MCF 10A (cell line): ENCODE data around the gene HSCB. TPM values are rescaled to one million over a fixed set of nuclear protein-coding genes. Genes with fewer than 3 reads are reported as not detected.
"Not testable (repeated sequence)": the region's sequence is repeated elsewhere in the genome, so short reads cannot be mapped to it uniquely, and the experiment has no call there.

Experiments used
- Bru-seq: library from RNA; stranded (reverse); fragments of 400-500 nt; gene quantifications from one replicate; lab custom pipeline; 2021; lab: Mats Ljungman, UMichigan
- BruChase-seq, 2 experiments: library from RNA; stranded (reverse); fragments of 400-500 nt; gene quantifications; one replicate each; lab custom pipeline; 2021; lab: Mats Ljungman, UMichigan
- BruUV-seq: library from RNA; stranded (reverse); fragments of 400-500 nt; replicated peaks from 2 replicates; lab custom pipeline; 2021; lab: Mats Ljungman, UMichigan
- CTCF ChIA-PET: fragments of 300-600 bp; sonication (Branson Sonifier 250); formaldehyde crosslinking; extraction: SDS; loops from one replicate; lab custom pipeline; 2021; ENCODE audit warnings: antibody characterized with exemption, inconsistent platforms; lab: Yijun Ruan, JAX
- POLR2A ChIA-PET: fragments of 300-600, 350-650 bp; sonication (Branson Sonifier 250); formaldehyde crosslinking; extraction: SDS; loops from one replicate; lab custom pipeline; 2020; ENCODE audit warnings: antibody characterized with exemption, inconsistent platforms; lab: Yijun Ruan, JAX
- DNase-seq: peaks from one replicate; pipeline ENCODE4 v3.0.0-alpha.2; 2018; ENCODE audit not compliant: unreplicated experiment
- H3K27ac Mint-ChIP-seq: one replicate; pipeline ENCODE4 v1.8.0; 2022; ENCODE audit warnings: mild to moderate bottlenecking, low read depth, mixed read lengths; ENCODE audit not compliant: unreplicated experiment
- H3K27me3 Mint-ChIP-seq: one replicate; pipeline ENCODE4 v1.8.0; 2022; ENCODE audit warnings: mixed read lengths; ENCODE audit not compliant: insufficient read depth, unreplicated experiment
- H3K36me3 Mint-ChIP-seq: one replicate; pipeline ENCODE4 v1.8.0; 2022; ENCODE audit warnings: mild to moderate bottlenecking, moderate library complexity, mixed read lengths; ENCODE audit not compliant: insufficient read depth, unreplicated experiment
- H3K4me1 Mint-ChIP-seq: one replicate; pipeline ENCODE4 v1.8.0; 2022; ENCODE audit warnings: mixed read lengths; ENCODE audit not compliant: insufficient read depth, unreplicated experiment
- H3K4me3 Mint-ChIP-seq: one replicate; pipeline ENCODE4 v1.8.0; 2022; ENCODE audit warnings: mild to moderate bottlenecking, moderate library complexity, mixed read lengths; ENCODE audit not compliant: unreplicated experiment
- H3K9me3 Mint-ChIP-seq: one replicate; pipeline ENCODE4 v1.8.0; 2022; ENCODE audit warnings: mixed read lengths; ENCODE audit not compliant: unreplicated experiment
- CTCF ChIP-seq: fragments of 200-600 bp; IDR thresholded peaks from one replicate; pipeline ENCODE4 v1.8.0; 2022; ENCODE audit warnings: antibody characterized with exemption, mild to moderate bottlenecking; ENCODE audit not compliant: unreplicated experiment
- intact Hi-C: fragments of 100-400 bp; cut with micrococcal nuclease; formaldehyde crosslinking; loops from 2 replicates; pipeline ENCODE4 v1.14.1; 2022
- long read RNA-seq: library from polyadenylated mRNA; stranded (forward); transcript quantifications from one replicate; pipeline ENCODE4 v2.0.0, GENCODE V29; 2022
- total RNA-seq: library from RNA; stranded (reverse); gene quantifications from 2 replicates; pipeline ENCODE4 v1.2.3, GENCODE V29; 2022

Gene HSCB
- total RNA-seq = 19.3 and 24.7 TPM in 2 replicates
- Bru-seq, nascent RNA = percentile 70 among the genes with signal in this experiment
- percentile 66 among the genes with signal in this experiment for BruChase-seq, experiment 1, labeled RNA remaining after a 6-hour chase
- BruChase-seq, experiment 2, labeled RNA remaining after a 2-hour chase = percentile 70 among the genes with signal in this experiment
- long read RNA-seq, transcript HSCB-201 (6 exons, 1,114 nt) = major isoform, 23 of 33 reads
- long read RNA-seq, partial matches to known transcripts = 2 of 33 reads
- long read RNA-seq, other reads (novel, unspliced or antisense) = 6 of 33 reads

- intact Hi-C loops = loop anchor here (1.0 to 2.0 kb wide), 3 partner anchors 29 to 142 kb away; no protein-coding TSS in a partner anchor
These were observed at the start of gene HSCB, which contains the start of gene CHEK2 for GRCh38 chr22:28741785-28742561. Gene HSCB, plus strand, starts transcription at chr22:28742039. Its CDS starts 57 bp downstream, at chr22:28742096. Gene CHEK2, minus strand, starts transcription at chr22:28741820. Its CDS starts 7,099 bp downstream, at chr22:28734721.

GRCh38 chr22:28693041-28693760, 48.6 kb upstream of the HSCB start:
- H3K4me1 Mint-ChIP-seq, H3K9me3 Mint-ChIP-seq, intact Hi-C loops, POLR2A ChIA-PET, BruUV-seq, H3K27ac Mint-ChIP-seq, DNase-seq, H3K4me3 Mint-ChIP-seq, H3K27me3 Mint-ChIP-seq: not testable (repeated sequence)
- CTCF ChIA-PET = interaction anchor here (0.6 kb wide), 1 partner anchor 136 kb away, joined by 3 read pairs; no protein-coding TSS in a partner anchor
- H3K36me3 Mint-ChIP-seq = peaks cover 30% of the 10 kb centered on the region

More at GRCh38 chr22:28741785-28742561, at the start of gene HSCB, which contains the start of gene CHEK2:
- TF ChIP-seq CTCF = no peak
- peak; percentile 99 for DNase-seq
- no TSS peak for BruUV-seq
- CTCF ChIA-PET = no interaction called here
- Mint-ChIP-seq H3K4me3 (peak within 1 kb of the TSS; percentile 93), H3K27ac (peak within 1 kb of the TSS; percentile 92), H3K4me1 (peaks cover 15% of the 10 kb centered on the region), H3K27me3 (no peaks in the 10 kb centered on the region), H3K9me3 (no peaks in the 10 kb centered on the region), H3K36me3 (peaks cover 37% of the 10 kb centered on the region)
- POLR2A ChIA-PET = interaction anchor here (0.7 to 5.5 kb wide), 10 partner anchors 9 to 209 kb away, joined by 3 to 47 read pairs (median 5); partner anchors contain the start of genes CCDC117 and XBP1

- CTCF ChIA-PET = interaction anchor here (0.7 kb wide), 1 partner anchor 78 kb away, joined by 3 read pairs; no protein-coding TSS in a partner anchor
- POLR2A ChIA-PET = no interaction called here
- H3K9me3 Mint-ChIP-seq = no peaks in the 10 kb centered on the region
These were observed 38.9 kb upstream of the HSCB start for GRCh38 chr22:28702891-28703290.

More at GRCh38 chr22:28702891-28703290, 38.9 kb upstream of the HSCB start:
- no peak for DNase-seq
- H3K4me3 Mint-ChIP-seq = no peak overlapping the region
- no peaks in the 10 kb centered on the region for H3K27me3 Mint-ChIP-seq
- peaks cover 21% of the 10 kb centered on the region for H3K36me3 Mint-ChIP-seq
- intact Hi-C loops = no loop called here
- no TSS peak for BruUV-seq
- no peaks in the 10 kb centered on the region for H3K4me1 Mint-ChIP-seq
- H3K27ac Mint-ChIP-seq = no peak overlapping the region
- TF ChIP-seq CTCF = no peak
